CD4-positive, alpha-beta T cell treated with Interferon gamma for 1 hour (primary cell): ENCODE measurements around the gene WWC2.
"Not testable (repeated sequence)": the region's sequence is repeated elsewhere in the genome, so short reads cannot be mapped to it uniquely, and the experiment has no call there.

Experiments used
- DNase-seq: peaks from one replicate; pipeline ENCODE4 v3.0.0-alpha.2; 2020

WWC2 gene

DNA sequence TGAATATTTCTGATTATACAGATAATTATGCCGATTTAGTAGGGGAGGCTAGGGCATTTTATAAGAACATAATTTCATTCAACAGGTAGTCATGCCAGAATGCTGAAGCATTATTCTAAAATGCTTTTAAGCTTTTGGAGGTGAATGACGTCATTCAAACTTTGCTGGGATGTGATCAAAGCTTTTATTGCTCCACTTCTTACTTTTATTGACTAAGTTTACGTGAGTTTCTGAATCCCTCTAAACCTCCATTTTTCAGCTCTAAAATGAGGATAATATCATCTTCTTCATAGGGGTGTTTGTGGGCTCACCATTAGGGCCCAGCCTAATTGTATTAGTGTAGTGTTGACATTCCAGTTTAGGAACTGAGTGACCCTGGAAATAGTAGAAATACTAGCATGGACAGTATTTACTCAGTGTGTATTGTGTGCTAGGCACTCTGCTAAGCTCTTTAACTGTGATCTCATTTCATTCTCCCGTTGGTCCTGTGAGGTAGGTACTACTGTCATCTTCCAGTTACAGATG, 3.0 kb downstream of the WWC2 start:
- DNase-seq: no peak

DNA sequence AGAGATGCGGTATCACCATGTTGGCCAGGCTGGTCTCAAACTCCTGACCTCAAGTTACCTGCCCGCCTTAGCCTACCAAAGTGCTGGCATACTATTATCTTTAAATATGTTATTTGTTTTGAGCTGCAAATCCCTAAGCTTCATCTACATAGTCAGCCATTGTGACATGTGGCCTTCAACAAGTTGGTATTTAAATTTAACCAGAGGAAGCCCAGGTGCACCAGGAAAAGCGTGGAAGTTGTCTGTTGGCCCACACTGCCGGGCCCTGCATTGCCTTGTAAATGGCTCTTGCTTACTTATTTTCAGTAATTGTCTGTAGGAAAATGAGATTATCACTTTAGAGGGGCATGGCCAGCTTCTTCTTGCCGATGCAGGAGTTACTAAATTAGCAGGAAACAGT, 6.0 kb downstream of the WWC2 start:
- no peak for DNase-seq

DNA sequence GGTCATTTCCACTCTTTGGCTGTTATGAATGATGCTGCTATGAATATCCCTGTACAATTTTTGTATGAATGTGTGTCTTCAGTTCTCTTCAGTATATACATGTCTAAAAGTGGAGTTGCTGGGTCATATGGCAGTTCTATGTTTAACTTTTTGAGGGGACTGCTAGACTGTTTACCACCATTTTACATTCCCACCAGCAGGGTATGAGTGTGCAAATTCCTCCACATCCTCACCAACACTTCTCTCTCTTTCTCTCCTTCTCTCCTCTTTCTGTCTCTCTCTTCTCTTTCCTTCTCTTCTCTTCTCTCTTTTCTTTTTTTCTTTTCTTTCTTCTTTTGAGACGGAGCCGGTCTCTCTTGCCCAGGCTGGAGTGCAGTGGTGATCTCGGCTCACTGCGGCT, 7.8 kb downstream of the WWC2 start:
- no peak for DNase-seq

DNA sequence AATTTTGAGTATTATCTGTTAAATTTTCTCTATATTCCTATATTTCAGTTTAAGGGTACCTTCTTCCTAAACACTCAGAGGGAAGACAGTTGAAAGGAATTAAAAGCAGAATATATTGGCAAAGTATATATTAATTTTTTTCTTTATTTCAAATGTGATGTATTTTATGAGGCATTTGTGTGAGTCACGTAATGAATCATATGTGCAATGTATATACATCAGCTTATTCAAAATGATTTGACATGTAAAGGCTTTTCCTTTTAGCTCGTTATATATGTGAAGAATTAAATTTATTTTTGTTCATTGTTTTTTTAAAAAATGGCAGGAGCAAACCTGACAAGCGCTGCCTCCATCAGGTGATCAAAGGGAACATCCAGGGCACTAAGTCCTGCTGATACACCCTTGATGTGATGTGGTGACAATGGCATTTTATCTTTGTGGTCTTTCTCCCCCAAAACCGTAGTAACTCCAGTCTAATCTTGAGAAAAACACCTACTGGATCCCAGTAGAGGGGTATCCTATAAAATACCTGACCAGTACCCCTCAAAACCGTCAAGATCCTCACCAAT, 8.9 kb downstream of the WWC2 start:
- no peak for DNase-seq

DNA sequence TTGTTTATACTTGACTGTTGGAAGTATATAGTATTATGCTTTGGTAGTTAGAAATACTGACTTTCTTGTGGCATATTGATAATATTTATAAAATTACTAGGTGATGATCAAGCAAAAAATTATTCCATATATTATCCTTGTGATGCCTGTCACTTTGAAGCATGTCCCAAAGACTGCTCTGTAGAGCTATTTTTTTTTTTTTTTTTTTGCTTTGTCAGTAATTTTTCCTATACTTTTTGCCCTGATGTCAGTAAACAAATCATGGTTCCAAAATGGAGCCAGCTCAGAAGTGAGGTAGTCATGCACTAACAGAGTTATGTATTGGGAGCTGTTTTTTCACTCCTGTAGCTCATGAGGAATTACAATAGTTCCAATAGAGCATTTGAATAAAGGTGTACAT, 11.2 kb downstream of the WWC2 start:
- no peak for DNase-seq

DNA sequence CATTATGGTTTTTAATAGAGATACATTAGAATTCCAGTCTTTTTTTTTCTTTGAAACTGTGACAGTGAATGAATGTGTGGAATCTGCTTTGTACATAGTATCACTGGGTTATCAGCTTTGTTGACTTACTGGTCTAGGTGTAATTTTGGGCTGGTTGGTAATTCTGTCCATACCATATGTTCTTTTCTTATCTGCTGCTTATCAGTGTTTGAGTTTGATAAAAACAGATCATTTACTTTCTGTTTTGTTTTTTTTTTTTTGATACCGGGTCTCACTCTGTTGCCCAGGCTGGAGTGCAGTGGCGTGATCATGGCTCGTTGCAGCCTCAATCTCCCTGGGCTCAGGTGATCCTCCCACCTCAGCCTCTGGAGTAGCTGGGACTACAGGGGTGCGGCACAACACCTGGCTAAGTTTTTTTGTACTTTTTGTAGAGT, 12.4 kb downstream of the WWC2 start:
- no peak for DNase-seq

DNA sequence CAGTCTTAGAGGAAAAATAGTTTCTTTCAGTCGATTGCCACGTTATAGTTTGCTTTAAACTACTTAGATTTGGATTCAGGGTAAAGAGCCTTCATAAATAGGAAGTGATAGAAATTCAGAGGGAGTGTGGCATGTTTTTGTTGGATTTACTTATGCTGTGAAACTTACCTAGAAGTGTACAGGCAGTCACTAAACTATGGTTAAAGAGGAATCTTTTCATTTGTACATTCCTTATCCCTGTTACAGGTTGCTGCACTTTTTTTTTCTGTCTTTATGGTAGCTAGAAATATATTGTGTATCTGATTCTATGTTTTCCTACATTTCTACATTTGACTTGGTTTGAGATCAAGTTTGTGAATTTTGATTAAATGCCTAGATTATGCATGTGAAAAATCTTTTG, 19.1 kb downstream of the WWC2 start:
- no peak for DNase-seq

DNA sequence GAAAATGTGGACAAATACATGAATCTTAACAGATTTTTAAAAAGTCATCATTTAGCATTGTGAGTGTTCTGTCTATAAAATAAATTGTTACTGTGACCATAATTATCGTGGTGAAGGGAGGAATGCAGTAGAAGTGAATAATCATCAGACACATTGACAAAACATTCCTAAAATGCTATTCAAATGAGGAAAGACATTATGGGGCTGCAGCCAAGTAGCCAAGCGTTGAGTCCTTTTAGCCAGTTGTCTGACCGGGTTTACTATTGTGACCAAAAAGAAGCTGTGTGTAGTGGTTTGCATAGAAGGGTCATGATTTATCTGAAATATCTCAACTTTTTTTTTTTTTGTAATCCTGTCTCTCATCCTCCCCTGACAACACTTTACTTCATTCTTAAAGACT, 19.5 kb downstream of the WWC2 start:
- DNase-seq: no peak

DNA sequence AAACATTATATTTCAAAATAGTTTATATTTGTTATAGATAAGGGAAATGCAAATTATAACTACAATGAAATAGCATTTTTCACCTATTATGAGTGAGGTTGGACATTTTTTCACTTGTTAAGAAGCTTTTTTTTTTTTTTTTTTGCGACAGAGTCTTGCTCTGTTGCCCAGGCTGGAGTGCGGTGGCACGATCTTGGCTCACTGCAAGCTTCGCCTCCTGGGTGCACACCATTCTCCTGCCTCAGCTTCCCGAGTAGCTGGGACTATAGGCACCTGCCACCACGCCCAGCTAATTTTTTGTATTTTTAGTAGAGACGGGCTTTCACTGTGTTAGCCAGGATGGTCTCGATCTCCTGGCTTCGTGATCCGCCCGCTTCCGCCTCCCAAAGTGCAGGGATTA, 22.6 kb downstream of the WWC2 start:
- DNase-seq: not testable (repeated sequence)

DNA sequence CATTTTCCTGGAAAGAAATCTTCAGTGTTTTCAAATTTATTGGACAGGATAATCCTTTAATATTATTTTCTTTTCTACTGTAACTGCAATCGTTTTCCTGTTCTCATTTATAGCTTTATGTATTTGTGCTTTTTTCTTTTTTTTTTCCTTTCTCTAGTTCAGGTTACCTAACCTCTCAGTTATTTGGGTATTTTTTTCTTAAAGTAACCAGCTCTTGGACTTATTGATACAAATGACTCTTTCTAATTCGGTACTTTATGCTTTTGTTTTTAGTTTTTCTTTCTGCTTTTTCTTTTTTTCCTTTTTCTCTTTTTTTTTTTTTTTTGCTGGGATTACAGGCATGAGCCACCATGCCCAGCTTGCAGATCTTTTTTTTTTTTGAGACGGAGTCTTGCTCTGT, 25.2 kb downstream of the WWC2 start:
- DNase-seq: no peak

DNA sequence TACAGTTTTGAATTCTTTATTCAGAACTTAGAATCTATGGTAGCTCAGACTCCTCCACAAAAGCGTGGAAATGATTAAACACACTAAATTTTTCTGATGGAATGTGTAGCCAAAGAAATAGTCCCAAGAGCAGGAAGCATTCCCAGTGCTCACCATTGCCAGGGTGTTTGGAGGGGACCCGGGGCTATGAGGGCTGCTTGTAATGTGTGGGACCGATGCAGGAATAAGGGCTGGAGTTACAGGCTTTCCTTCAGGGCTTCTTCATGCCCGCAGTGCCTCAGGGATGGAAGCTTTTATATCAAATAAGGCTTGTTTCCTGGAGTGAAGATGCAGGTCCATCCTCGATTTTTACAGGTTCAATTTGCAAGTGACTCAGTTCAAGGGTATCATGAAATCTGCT, 25.8 kb downstream of the WWC2 start:
- DNase-seq: no peak

DNA sequence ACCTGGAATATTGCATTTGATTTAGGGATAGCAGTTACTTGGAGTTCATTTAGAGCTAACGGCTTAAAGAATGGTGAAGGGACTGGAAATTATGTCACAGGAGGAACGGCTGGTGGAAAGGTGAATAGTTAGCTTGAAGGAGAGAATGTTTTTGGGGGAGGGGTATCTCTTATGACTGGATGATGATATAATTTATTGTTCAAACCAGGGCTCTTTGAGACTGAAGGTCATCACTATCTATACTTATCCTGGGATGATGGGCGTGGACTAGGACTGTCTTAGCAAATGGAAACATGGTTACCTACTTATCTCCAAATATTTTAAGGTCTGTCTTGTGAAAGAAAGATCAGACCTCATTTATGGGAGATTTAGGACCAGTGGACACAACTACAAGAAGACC, 30.1 kb downstream of the WWC2 start:
- no peak for DNase-seq

DNA sequence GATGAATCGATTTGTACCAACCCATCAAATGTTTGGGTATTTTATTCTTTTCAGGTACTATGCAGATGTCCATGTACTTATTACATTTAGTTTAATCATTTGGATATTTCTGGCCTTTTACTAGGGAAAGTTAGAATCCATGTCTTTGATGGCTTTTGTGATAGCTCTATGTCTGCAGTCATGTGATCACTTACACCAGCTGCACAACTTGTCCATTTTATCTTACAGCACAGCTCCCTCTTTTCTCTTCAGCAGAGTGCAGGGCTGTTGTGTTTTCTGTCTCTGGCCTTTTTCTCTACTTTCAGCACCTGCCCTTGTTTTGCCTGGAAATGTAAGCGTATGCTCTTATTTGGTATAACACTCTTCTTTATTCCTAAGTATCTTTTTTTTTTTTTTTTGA, 30.6 kb downstream of the WWC2 start:
- DNase-seq: no peak

DNA sequence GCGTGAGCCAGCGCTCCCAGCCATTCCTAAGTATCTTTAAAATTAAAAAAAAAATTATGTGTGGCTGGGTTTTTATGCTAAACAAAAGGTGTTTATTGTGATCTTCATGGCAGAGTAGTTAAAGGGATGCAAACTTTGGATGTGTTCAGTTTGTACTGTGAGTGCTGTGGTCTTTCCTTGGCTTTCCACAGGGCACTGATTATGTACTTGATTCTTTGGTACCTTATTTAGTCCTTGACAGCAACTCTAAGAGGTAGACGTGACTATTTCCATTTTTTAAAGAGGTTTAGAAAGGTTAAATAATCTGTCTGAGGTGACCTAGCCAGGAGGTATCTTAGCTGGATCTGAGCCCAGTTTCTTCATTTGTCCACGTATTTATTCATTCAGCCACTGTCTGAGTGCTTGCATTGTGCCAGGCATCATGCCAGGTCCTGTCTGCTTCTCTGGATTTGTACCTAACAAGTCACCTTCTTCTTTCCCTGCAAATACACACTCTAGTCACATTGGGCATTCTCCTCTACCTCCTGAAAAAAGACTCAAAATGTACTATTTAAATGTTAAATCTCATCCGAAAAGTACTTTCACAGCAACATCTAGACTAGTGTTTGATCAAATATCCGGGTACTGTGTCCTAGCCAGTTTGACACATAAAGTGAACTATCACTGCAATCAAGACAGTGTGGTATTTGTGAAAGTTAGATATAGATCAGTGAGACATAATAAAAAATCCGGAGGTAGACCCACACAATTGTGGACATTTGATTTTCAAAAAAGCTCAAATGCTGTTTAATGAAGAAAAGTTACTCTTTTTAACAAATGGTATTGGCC, 31.5 kb downstream of the WWC2 start:
- no peak for DNase-seq

DNA sequence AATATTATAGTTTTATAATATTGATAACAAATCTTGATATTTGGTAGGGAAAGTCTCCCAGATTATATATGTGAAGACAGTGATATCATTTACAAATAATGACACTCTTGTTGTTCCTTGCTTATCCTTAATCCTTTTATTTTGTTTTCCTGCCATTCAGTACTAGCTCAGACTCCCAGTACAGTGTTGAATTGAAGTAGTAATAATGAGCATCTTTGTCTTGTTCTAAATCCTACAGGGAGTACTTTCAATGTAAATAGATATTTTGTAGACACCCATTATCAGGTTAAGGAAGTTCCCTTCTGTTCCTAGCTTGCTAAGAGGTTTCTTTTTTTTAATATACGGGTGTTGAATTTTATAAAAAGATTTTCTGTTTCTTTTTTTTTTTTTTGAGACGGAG, 33.0 kb downstream of the WWC2 start:
- DNase-seq: no peak

DNA sequence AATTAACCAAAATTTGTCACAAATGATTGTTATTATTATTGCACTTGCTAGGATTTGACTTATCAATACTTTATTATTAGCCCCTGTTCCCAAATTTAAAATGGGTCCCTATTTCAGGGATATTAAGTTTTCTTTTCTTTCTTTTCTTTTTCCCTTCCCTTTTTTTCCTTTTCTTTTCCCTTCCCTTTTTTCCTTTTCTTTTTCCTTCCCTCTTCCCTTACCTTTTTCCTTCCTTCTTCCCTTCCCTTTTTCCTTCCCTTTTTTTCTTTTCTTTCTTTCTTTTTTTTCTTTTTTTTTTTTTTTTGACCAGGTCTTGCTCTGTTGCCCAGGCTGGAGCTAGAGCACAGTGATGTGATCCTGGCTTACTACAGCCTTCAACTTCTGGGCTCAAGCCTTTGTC, 33.8 kb downstream of the WWC2 start:
- no peak for DNase-seq

DNA sequence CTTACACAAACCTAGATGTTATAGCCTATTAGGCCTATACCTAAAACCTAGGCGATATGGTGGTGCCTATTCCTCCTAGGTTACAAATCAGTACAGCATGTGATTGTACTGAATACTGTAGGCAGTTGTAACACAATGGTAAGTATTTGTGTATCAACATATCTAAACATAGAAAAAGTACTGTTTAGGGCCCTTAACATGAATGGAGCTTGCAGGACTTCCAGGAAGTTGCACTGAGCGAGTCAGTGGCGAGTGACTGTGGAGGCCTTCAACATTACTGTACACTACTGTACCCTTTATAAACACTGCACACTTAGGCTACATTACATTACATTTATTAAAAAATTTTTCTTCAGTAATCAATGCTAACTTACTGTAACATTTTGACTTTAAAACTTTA, 37.8 kb downstream of the WWC2 start:
- no peak for DNase-seq

DNA sequence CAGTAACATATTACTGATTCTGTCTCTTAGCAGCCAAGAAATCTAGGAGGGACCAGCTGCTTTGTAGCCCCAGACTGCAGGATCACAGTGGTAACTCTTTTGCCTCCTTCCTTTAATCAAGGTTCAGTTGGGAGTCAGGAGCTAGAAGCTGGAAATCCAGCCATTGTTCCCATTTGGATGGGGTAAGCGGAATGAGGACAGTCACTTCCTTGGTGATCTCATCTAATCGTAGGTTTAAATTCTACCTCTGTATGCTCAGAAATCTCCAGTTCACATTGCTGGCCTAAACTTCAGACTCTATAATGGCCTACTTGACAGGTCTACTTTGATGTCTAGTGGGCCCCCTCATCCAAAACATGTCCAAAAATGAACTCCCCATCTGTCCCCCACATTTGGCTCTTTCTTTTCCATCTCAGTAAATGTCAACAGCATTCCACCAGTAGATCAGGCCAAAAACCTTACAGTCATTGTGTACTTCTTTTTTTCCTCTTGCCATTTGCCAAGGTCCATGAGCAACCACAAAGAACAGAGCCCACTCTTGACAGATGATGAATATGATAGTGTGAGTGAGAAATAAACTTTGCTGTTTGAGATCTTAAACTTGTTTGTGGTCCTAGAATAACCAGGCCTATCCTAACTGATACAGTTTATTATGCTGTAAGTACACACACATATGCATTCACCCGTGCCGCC, 40.1 kb downstream of the WWC2 start:
- DNase-seq: no peak

DNA sequence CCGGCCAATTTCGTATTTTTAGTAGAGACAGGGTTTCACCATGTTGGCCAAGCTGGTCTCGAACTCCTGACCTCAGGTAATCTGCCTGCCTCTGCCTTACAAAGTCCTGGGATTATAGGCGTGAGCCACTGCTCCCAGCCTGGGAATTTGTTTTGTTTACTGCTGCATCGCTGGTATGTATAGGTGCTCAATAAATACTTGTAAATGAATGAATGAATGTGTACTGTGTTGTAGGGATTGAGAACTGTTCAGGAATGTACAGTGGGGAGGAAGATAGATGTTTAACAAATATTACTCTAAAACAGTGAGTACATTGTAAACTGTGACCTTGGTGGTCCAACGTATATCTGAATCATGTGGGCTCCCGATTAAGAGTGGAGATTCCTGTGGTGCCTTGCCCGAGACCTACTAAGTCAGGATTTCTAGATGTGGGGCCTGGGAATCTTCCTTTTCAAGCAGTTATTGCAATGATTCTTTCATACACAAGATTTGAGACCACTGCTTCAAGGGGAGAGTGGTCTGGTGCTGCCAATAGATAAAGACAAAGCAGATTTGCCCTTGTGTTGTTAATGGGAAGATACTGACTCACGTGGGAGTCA, 41.0 kb downstream of the WWC2 start:
- no peak for DNase-seq

DNA sequence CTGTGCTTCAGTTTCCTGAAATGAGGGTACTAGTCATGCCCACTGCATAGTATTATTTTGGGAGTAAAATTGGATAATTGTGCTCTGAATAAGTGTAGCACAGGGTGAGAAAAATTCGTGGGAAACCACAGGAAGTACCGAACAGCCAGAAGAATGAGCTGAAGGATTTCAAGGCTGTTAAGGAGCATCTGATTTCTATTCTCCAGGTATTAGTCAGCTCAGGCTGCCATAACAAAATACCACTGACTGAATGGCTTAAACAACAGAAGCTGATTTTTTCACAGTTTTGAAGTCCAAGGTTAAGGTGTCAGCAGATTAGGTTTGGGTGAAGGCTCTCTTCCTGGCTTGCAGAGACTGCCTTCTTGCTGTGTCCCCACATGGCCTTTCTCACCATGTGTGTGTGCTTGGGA, 41.9 kb downstream of the WWC2 start:
- DNase-seq: no peak

DNA sequence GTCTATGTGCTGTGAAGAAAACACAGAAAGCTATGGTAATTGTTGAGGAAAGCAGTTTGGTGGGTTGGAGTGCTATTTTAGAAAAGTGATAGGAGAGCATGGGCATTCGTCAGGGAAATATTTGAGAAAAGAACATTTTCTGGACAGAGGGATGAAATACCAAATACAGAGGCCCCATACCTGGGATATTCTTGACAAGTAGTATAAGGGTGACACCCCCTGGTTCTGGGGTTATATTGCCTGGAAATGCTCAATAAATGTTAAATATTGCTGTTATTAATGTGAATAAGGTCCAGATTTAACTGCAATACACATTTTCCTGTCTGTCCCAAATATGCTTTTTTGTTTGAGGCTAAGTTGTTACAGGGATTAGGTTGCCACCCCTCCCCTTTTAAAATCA, 42.9 kb downstream of the WWC2 start:
- DNase-seq: no peak

DNA sequence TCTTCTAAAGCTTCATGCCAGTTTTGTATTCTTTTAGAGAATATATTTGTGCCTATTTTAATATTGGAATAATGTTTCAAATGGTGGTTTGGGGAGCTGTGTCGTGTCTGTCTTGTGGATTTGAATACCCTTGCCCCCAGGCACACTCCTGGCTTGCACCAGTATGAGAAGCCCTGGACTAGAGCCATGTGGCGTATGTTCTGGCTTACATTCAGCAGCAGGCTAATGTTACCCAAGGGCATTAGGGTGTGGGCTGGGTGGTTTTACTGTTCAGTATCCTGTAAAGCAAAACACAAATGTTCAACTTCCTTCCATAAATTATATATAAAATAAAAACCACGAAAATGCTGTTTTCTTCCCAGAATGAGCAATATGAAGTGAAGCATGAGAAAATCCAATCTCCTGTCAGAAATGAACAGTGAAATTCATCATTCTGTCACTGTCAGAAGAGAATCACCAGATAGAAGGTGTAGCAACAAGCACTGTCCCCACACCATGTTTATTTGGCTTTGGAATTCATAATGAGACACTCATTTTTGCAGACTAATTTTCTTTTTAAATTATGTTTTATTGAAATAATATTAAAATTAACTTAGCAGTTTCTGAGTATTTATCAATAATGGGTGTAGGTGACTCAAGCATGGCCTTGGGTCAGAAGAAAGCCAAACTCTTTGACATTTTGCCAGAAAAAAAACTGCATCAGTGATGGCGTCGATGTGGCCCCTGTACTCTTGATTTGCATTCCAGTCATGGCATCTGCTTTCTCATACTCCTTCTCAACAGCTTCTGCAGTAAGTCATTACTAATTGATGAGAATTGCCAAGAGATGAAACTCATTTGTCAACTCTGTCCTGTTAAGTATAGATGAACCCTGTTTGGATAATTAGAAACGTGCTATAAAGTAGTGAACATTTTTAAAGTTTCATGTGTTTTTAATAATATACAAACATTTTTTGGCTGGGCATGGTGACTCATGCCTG, 43.8 kb downstream of the WWC2 start:
- DNase-seq: no peak
